ENCODE measurements around the gene CEP170.

The CEP170 gene

GRCh38 chr1:243261390-243261789 lies 6.3 kb upstream of the CEP170 start:
- Histone ChIP-seq H3K4me3 (no peak overlapping the region), H3K27ac (peak overlapping the region in 8 of 11 experiments; percentile 24 to 46 (median 28); a peak in 10 of 22 replicates), H3K9me3 (replicated peaks in 1 of 11) (peaks cover 0 to 3% (median 0%) of the 10 kb centered on the region in 11 experiments; a peak in 3 of 22 replicates), H3K27me3 (no peaks in the 10 kb centered on the region), H3K36me3 (peaks cover 0 to 5% (median 0%) of the 10 kb centered on the region in 11 experiments; a peak in 4 of 22 replicates), H3K4me2 (peak overlapping the region in 8 of 11 experiments; percentile 13 to 72 (median 61); a peak in 12 of 22 replicates), H3K4me1 (peaks cover 53 to 93% (median 79%) of the 10 kb centered on the region in 10 experiments), H4K20me1 (no peaks in the 10 kb centered on the region), H3K9ac (no peak overlapping the region)
- no peak for TF ChIP-seq Cebpa-rat (IDR thresholded peaks at IDR 0.05)

DNA sequence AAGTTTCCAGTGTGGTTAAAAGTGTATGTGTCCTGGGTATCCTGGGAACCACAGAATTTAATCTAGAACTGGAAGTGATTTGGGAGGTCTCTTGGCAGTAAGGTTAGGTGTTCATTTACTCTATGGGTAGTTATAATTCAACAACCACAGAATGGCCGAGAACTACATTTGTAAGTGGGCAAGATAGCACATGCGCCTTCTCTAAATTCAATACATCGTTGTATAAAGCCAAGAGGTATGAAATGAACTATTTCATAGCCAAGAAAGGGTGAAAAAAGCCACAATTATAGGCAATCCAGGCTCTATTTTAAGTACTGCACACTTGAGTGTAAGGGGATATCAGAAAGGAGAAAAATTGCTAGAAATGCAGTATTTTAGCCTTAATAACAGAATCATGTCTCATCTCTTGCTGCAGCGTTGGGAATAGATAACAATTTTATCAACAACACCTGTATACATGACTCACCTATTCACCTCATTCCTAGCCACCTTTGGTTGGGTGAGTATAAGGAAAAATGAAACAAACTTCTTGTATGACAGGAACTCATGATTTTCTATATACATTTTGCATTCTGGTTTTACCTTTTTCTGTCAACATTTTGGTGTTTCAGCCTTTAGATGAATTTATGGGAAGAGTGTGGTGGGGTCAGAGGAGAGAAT lies 5.3 kb upstream of the CEP170 start:
- H3K4me1 ChIP-seq: peaks cover 46 to 83% (median 69%) of the 10 kb centered on the region in 10 experiments
- peak overlapping the region in 7 of 11 experiments; percentile 24 to 46 (median 31); a peak in 9 of 22 replicates for H3K27ac ChIP-seq
- no peaks in the 10 kb centered on the region for H4K20me1 ChIP-seq
- no peak overlapping the region for H3K4me3 ChIP-seq
- peak overlapping the region in 8 of 11 experiments; percentile 13 to 72 (median 61); a peak in 17 of 22 replicates for H3K4me2 ChIP-seq
- H3K27me3 ChIP-seq: no peaks in the 10 kb centered on the region
- H3K9me3 ChIP-seq (replicated peaks in 1 of 11): peaks cover 0 to 3% (median 0%) of the 10 kb centered on the region in 11 experiments; a peak in 3 of 22 replicates
- no peak for TF ChIP-seq Cebpa-rat (IDR thresholded peaks at IDR 0.05)
- H3K9ac ChIP-seq: no peak overlapping the region
- H3K36me3 ChIP-seq: peaks cover 0 to 5% (median 0%) of the 10 kb centered on the region in 11 experiments; a peak in 2 of 22 replicates

- Histone ChIP-seq H3K4me1 (peaks cover 30 to 67% (median 53%) of the 10 kb centered on the region in 10 experiments), H3K27ac (peak overlapping the region in 6 of 11 experiments; percentile 6 to 32 (median 18); a peak in 5 of 22 replicates)
- TF ChIP-seq Cebpa-rat (IDR thresholded peaks at IDR 0.05): no peak
Measured at GRCh38 chr1:243258731-243259130, 3.6 kb upstream of the CEP170 start.

GRCh38 chr1:243257189-243257588 lies 2.1 kb upstream of the CEP170 start:
- peaks cover 19 to 52% (median 39%) of the 10 kb centered on the region in 10 experiments for H3K4me1 ChIP-seq
- TF ChIP-seq Cebpa-rat (IDR thresholded peaks at IDR 0.05): no peak
- peak overlapping the region in 7 of 10 experiments; percentile 76 to 94 (median 84); a peak in 13 of 20 replicates for H3K4me3 ChIP-seq
- peak overlapping the region; percentile 76 to 99 (median 86); a peak in 21 of 22 replicates for H3K4me2 ChIP-seq
- H3K27ac ChIP-seq: peak overlapping the region; percentile 91 to 99 (median 95); a peak in 18 of 22 replicates
- no peaks in the 10 kb centered on the region for H3K27me3 ChIP-seq
- peaks cover 0 to 5% (median 0%) of the 10 kb centered on the region in 11 experiments; a peak in 2 of 22 replicates for H3K36me3 ChIP-seq
- peak overlapping the region in 8 of 11 experiments; percentile 4 to 98 (median 94); a peak in 10 of 22 replicates for H3K9ac ChIP-seq
- H3K9me3 ChIP-seq (replicated peaks in 1 of 11): peaks cover 0 to 3% (median 0%) of the 10 kb centered on the region in 11 experiments; a peak in 4 of 22 replicates
- H4K20me1 ChIP-seq: peaks cover 0 to 17% (median 11%) of the 10 kb centered on the region in 11 experiments; a peak in 15 of 22 replicates

More at GRCh38 chr1:243258731-243259130, 3.6 kb upstream of the CEP170 start:
- H3K4me3 ChIP-seq: no peak overlapping the region
- peaks cover 0 to 5% (median 0%) of the 10 kb centered on the region in 11 experiments; a peak in 2 of 22 replicates for H3K36me3 ChIP-seq
- no peaks in the 10 kb centered on the region for H3K27me3 ChIP-seq
- H4K20me1 ChIP-seq: peaks cover 0 to 4% (median 2%) of the 10 kb centered on the region in 11 experiments; a peak in 11 of 22 replicates
- no peak overlapping the region for H3K9ac ChIP-seq
- peaks cover 0 to 3% (median 0%) of the 10 kb centered on the region in 11 experiments; a peak in 3 of 22 replicates for H3K9me3 ChIP-seq (replicated peaks in 1 of 11)
- H3K4me2 ChIP-seq: peak overlapping the region in 6 of 11 experiments; percentile 24 to 99 (median 68); a peak in 11 of 22 replicates

- no peaks in the 10 kb centered on the region for H3K27me3 ChIP-seq
- peak overlapping the region; percentile 87 to 98 (median 94) for H3K9ac ChIP-seq
- H4K20me1 ChIP-seq: peaks cover 0 to 21% (median 13%) of the 10 kb centered on the region in 11 experiments; a peak in 15 of 22 replicates
- H3K27ac ChIP-seq: peak overlapping the region; percentile 91 to 99 (median 95)
- peak overlapping the region; percentile 76 to 94 (median 83) for H3K4me3 ChIP-seq
- H3K9me3 ChIP-seq (replicated peaks in 1 of 11): peaks cover 0 to 8% (median 5%) of the 10 kb centered on the region in 11 experiments; a peak in 13 of 22 replicates
- peaks cover 19 to 56% (median 37%) of the 10 kb centered on the region in 10 experiments for H3K4me1 ChIP-seq
- H3K4me2 ChIP-seq: peak overlapping the region; percentile 76 to 99 (median 86)
- TF ChIP-seq Cebpa-rat (IDR thresholded peaks at IDR 0.05): no peak
- peaks cover 0 to 10% (median 5%) of the 10 kb centered on the region in 11 experiments; a peak in 14 of 22 replicates for H3K36me3 ChIP-seq
Measured at GRCh38 chr1:243256590-243256989, 1.5 kb upstream of the CEP170 start.

DNA sequence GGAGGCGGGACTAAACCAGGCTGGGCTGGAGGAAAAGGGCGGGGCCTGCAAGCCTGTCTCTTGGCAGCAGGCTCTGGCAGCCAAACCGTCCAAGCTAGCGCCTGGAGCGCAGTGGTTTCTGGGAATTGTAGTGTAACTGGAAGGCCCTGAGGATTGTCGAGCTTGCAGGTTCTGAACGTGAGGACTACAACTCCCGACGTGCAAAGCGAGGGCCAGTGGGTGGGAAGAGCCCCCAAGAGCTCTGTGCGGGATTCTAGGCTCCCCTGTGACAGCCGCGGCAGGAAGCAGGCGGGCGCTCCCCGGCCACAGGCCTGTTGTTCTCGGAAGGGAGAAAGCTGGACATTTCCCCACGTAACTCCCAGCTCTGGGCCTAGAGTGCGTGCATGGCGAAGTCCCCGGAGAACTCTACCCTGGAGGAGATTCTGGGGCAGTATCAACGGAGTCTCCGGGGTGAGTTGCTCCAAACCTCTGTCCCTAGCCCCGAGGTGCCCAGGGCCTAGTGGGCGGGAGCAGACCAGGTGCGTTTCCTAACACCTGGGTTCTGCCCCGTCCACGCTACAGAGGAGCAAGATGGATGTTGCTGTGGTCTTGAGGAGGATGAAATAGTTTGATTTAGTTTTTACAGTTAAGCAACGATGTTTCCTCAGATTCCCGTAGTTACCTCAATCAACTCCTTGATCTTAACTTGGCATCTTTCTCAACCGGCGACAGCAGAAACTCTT lies 871 bp upstream of the CEP170 start, which contains the start of gene SDCCAG8:
Gene SDCCAG8, plus strand, starts transcription at position 251 of the 722 bp plus-strand sequence. Its CDS starts 133 bp downstream, at position 384.
- H3K9me3 ChIP-seq (replicated peaks in 1 of 11): peaks cover 0 to 14% (median 11%) of the 10 kb centered on the region in 11 experiments; a peak in 14 of 22 replicates
- peaks cover 0 to 16% (median 11%) of the 10 kb centered on the region in 11 experiments; a peak in 15 of 22 replicates for H3K36me3 ChIP-seq
- H3K4me1 ChIP-seq: peaks cover 16 to 58% (median 34%) of the 10 kb centered on the region in 10 experiments
- 0 out of 22 replicates have a peak, but pooled peaks of 1 of the 11 experiments have one; percentile 43 for TF ChIP-seq Cebpa-rat (IDR thresholded peaks at IDR 0.05)
- H3K27me3 ChIP-seq: no peaks in the 10 kb centered on the region
- H3K4me2 ChIP-seq: peak within 1 kb of the TSS; percentile 76 to 99 (median 86)
- H3K9ac ChIP-seq: peak within 1 kb of the TSS; percentile 87 to 98 (median 94)
- peak within 1 kb of the TSS; percentile 91 to 99 (median 95) for H3K27ac ChIP-seq
- H3K4me3 ChIP-seq: peak within 1 kb of the TSS; percentile 76 to 94 (median 83)
- H4K20me1 ChIP-seq: peaks cover 0 to 26% (median 19%) of the 10 kb centered on the region in 11 experiments; a peak in 16 of 22 replicates

DNA sequence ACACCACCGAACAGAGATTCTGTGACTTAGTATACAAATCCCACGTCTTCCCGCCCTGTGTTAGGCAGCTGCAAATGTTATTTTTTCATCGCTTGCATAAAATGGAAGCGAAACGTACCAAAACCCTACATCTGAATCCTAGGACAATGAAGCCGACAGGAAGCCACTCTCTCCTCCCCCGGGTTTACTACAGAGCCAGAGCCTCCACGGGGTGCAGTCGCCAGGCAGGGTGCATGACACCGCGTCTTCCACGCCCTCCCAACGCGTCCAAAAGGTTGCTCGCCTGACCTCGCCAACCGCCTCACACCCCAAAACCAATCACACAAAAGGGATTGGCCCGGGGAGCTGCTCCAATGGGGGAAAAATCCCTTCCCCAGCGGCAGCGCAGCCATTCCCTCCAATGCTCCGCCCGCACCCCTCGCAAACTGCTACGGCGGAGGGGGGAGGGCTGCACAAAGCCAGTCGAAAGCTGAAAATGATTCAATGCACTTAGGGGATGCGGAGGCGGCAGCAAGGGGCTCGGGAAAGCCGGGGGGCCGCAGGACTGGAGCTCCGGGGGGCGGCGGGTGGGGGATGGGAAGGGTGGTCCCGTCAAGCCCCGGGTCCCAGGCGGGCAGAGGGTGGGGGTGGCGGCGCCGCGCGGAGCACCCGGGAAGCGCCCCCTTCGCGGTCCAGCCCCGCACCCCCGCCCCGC lies 701 bp downstream of the CEP170 start:
- H3K4me3 ChIP-seq: peak overlapping the region; percentile 76 to 94 (median 83)

More for the DNA sequence above, 701 bp downstream of the CEP170 start:
- H4K20me1 ChIP-seq: peaks cover 0 to 41% (median 25%) of the 10 kb centered on the region in 11 experiments; a peak in 17 of 22 replicates
- peak overlapping the region; percentile 87 to 98 (median 94) for H3K9ac ChIP-seq
- peak overlapping the region; percentile 91 to 99 (median 95) for H3K27ac ChIP-seq
- H3K4me2 ChIP-seq: peak overlapping the region; percentile 79 to 97 (median 92); a peak in 21 of 22 replicates
- H3K27me3 ChIP-seq: no peaks in the 10 kb centered on the region
- H3K36me3 ChIP-seq: peaks cover 0 to 29% (median 26%) of the 10 kb centered on the region in 11 experiments; a peak in 17 of 22 replicates
- H3K9me3 ChIP-seq (replicated peaks in 1 of 11): peaks cover 0 to 29% (median 26%) of the 10 kb centered on the region in 11 experiments; a peak in 16 of 22 replicates
- TF ChIP-seq Cebpa-rat (IDR thresholded peaks at IDR 0.05): no peak
- H3K4me1 ChIP-seq: peaks cover 11 to 57% (median 24%) of the 10 kb centered on the region in 10 experiments; a peak in 19 of 20 replicates
